Measurements from ENCODE around the gene SNAPC2.

SNAPC2 gene

DNA sequence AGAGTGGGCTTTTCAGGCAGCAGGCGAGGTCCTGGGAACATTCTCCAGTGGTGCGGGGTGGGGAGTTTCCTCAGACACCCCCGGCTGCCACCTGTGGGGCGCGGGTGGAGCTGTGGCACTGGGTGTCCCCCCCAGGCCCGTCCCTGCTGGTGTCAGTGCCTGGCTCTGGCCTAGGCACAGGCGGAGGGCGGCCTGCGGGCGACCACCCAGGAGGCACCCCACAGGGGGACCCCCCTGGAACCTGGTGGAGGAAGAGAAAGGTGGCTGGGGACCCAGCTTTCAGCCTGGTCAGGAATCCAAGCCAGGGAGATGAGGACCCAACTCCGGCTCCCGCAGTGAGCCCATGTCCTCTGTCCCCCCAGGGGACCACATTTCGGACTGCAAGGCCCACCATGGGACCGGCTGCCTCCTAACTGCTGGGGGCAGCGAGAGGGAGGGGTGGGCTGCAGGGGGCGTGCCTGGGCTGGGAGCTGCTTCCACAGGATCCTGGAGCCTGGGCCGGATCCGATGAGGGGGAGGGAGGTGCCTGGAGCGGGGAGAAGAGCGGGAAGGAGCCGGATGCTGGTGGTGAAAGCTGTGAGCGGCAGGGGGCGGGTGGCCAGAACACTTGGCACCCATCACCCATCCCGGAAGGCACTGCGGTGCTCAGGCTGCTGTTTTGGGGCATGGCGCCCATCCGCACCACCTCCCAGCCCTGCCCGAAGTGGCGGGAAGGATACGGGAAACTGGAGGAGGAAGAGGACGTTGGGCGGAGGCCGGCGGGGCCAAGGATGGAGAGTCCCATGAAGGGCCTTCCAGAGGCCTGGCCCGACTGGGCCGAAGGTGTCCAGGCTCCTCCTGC, 11.3 kb downstream of the SNAPC2 start:
- no peak for TF ChIP-seq TARDBP (IDR thresholded peaks at IDR 0.05)
- TF ChIP-seq SP1 (IDR thresholded peaks at IDR 0.05) = no peak
- TF ChIP-seq CTBP1 (IDR thresholded peaks at IDR 0.05; ENCODE audit: borderline replicate concordance) = no peak
- POLR2A ChIA-PET = interaction anchor here (1.4 kb wide), 1 partner anchor 13 kb away, joined by 7 read pairs; the partner anchor contains the start of gene TIMM44
- DNase-seq (ENCODE audit: extremely low spot score) = no peak
- CTCF ChIA-PET = interaction anchor here (0.6 to 3.6 kb wide), 2 partner anchors 13 to 71 kb away, joined by 7 to 29 read pairs; partner anchors contain the start of gene TIMM44

DNA sequence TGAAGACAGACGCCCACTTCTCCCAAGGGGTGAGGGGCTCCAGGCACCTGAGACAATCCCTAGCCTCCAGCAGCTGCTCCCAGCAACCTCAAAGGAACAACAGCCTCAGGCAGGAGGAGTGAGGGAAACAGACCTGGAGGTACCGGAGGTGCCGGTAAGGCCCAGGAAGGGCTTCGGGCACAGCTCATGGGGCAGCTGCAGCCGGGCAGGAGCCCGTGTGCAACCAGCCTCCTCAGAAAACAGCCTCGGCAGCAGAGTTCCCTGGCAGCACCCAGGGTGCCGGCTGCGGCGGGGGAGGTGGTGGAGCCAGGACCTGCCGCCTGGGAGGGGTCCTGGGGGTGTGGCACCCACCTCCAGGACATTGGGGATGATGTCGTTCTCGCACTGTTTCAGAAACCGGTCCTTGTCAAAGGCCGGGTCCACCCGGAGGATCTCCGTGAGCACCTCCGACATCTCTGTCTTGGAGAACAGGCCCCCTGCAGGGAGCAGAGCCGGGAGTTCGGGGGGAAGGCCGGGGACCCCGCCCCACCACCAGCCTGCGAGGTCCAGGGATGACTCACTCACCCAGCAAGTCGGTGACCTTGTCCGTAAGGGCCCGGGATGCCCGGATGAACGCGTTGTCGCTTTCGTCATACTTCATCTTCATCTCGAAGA, 12.3 kb downstream of the SNAPC2 start:
- DNase-seq (ENCODE audit: extremely low spot score) = no peak
- no peak for TF ChIP-seq NFRKB (IDR thresholded peaks at IDR 0.05)
- TF ChIP-seq TARDBP (IDR thresholded peaks at IDR 0.05) = no peak
- no peak for TF ChIP-seq FOXK2 (IDR thresholded peaks at IDR 0.05)
- no peak for TF ChIP-seq SP1 (IDR thresholded peaks at IDR 0.05)
- no peak for TF ChIP-seq PKNOX1 (IDR thresholded peaks at IDR 0.05)
- TF ChIP-seq FOXA1 (IDR thresholded peaks at IDR 0.05) = no peak
- TF ChIP-seq L3MBTL2 (conservative IDR thresholded peaks at IDR 0.05) = no peak
- no peak for TF ChIP-seq ELF4 (IDR thresholded peaks at IDR 0.05)
- TF ChIP-seq ARNT (IDR thresholded peaks at IDR 0.05) = no peak
- no peak for TF ChIP-seq CTBP1 (IDR thresholded peaks at IDR 0.05; ENCODE audit: borderline replicate concordance)
- TF ChIP-seq HDGF (IDR thresholded peaks at IDR 0.05; ENCODE audit: borderline replicate concordance) = no peak
- no peak for TF ChIP-seq BHLHE40 (IDR thresholded peaks at IDR 0.05; ENCODE audit: borderline replicate concordance)
- TF ChIP-seq FOXM1 (IDR thresholded peaks at IDR 0.05; ENCODE audit: borderline replicate concordance) = no peak
- TF ChIP-seq LEF1 (IDR thresholded peaks at IDR 0.05; ENCODE audit: borderline replicate concordance) = no peak
- ChIA-PET CTCF (no interaction called here), POLR2A (interaction anchor here (1.4 kb wide), 1 partner anchor 12 kb away, joined by 7 read pairs; the partner anchor contains the start of gene TIMM44)

DNA sequence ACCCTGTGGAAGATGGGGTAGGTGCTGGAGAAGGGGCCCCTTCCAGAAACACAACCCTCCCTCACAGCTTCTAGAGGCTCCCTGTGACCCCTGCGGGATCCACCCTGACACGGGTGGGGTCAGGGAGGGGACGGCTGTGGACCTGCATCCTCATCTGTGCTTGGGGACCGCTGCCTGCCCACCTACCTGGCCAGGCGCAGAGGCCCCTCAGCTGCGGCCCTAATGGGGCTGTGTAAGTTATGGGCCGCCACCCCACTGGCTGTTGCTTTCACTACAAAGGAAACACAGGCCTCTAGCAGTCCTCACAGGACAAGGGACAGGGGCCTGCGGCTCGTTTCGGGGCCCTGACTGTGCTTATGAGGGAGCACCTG, 12.8 kb downstream of the SNAPC2 start:
- no peak for TF ChIP-seq FOXM1 (IDR thresholded peaks at IDR 0.05; ENCODE audit: borderline replicate concordance)
- no peak for TF ChIP-seq NFRKB (IDR thresholded peaks at IDR 0.05)
- TF ChIP-seq FOXK2 (IDR thresholded peaks at IDR 0.05) = no peak
- TF ChIP-seq PKNOX1 (IDR thresholded peaks at IDR 0.05) = no peak
- TF ChIP-seq FOXA1 (IDR thresholded peaks at IDR 0.05) = no peak
- TF ChIP-seq BHLHE40 (IDR thresholded peaks at IDR 0.05; ENCODE audit: borderline replicate concordance) = no peak
- TF ChIP-seq L3MBTL2 (conservative IDR thresholded peaks at IDR 0.05) = no peak
- TF ChIP-seq HDGF (IDR thresholded peaks at IDR 0.05; ENCODE audit: borderline replicate concordance) = no peak
- no peak for TF ChIP-seq ZNF384 (IDR thresholded peaks at IDR 0.05)
- no peak for TF ChIP-seq ARNT (IDR thresholded peaks at IDR 0.05)
- TF ChIP-seq CTBP1 (IDR thresholded peaks at IDR 0.05; ENCODE audit: borderline replicate concordance) = no peak
- no peak for TF ChIP-seq TARDBP (IDR thresholded peaks at IDR 0.05)
- DNase-seq (ENCODE audit: extremely low spot score) = no peak
- ChIA-PET CTCF (no interaction called here), POLR2A (no interaction called here)

DNA sequence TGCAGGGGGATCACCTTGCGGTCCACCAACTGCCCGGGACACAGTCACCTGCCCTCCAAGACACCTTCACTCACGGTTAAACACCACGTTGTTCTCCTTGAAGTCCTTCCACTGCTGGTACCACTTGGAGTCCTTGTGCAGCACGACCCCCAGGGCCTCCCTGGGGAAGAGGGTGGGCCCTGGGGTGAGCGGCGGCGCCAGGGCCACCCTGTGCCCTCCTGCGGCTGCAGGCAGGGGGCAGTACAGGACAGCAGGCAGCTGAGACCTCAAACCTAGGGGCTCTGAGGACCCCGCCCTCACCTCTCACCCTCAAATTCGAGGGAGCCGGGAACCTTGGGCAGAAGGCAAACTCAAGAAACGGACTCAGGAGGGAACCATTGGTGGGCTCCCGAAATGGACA, 13.3 kb downstream of the SNAPC2 start:
- no peak for DNase-seq (ENCODE audit: extremely low spot score)
- CTCF ChIA-PET = no interaction called here
- TF ChIP-seq ELF4 (IDR thresholded peaks at IDR 0.05) (no peak), FOXA1 (IDR thresholded peaks at IDR 0.05) (no peak), HDGF (IDR thresholded peaks at IDR 0.05; ENCODE audit: borderline replicate concordance) (no peak), BHLHE40 (IDR thresholded peaks at IDR 0.05; ENCODE audit: borderline replicate concordance) (no peak), NFRKB (IDR thresholded peaks at IDR 0.05) (no peak), SUZ12 (IDR thresholded peaks at IDR 0.05) (no peak), PKNOX1 (IDR thresholded peaks at IDR 0.05) (no peak), FOXM1 (IDR thresholded peaks at IDR 0.05; ENCODE audit: borderline replicate concordance) (no peak), ARNT (IDR thresholded peaks at IDR 0.05) (no peak)
- POLR2A ChIA-PET = no interaction called here

DNA sequence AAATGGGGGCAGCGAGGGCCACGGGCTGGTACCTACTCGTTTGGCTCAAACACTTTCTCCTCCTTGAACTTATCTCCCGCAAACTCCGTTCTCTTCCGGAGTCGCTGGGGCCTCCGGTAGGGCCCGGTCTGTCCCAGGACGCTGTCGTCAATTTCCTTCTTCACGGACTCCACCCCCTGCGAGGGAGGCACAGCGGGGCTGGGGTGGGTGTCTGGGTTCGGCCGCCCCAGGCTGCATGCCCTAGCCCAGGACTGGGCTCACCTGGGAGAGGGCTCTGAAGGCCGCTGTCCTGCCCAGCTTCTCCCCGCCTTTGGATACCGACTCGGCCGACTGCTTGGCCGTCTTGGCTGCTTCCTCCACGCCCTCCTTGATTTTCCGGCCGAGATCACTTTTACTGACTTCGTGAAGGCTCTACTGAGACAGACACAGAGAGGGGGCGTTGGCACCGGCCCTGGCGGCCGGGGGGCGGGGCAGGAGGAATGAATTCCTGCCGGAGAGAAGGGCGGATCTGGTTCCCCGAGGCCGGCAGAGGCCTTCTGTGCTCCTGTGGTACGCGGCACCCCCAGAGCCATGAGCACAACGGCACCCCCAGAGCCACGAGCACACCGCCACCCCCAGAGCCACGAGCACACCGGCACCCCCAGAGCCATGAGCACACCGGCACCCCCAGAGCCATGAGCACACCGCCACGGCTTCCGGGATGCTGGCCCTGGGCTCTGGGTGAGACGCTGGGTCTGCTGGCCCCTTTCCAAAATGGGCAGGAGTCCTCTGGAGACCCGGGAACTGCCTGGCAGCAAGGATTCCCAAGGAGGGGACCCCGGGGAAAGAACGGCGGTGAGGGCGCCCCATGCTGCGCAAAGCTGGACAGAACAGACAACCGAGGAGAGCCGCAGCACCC, 13.9 kb downstream of the SNAPC2 start:
- ChIA-PET POLR2A (no interaction called here), CTCF (no interaction called here)
- DNase-seq (ENCODE audit: extremely low spot score) = no peak
- no peak for TF ChIP-seq CTBP1 (IDR thresholded peaks at IDR 0.05; ENCODE audit: borderline replicate concordance)
- no peak for TF ChIP-seq ELF4 (IDR thresholded peaks at IDR 0.05)

- ChIA-PET POLR2A (interaction anchor here (1.3 kb wide), 1 partner anchor 9 kb away, joined by 10 read pairs; the partner anchor contains the start of gene TIMM44), CTCF (no interaction called here)
- DNase-seq (ENCODE audit: extremely low spot score) = no peak
- no peak for TF ChIP-seq SP1 (IDR thresholded peaks at IDR 0.05)
- no peak for TF ChIP-seq NFRKB (IDR thresholded peaks at IDR 0.05)
- no peak for TF ChIP-seq PKNOX1 (IDR thresholded peaks at IDR 0.05)
- TF ChIP-seq ARNT (IDR thresholded peaks at IDR 0.05) = no peak
- no peak for TF ChIP-seq FOXA1 (IDR thresholded peaks at IDR 0.05)
- TF ChIP-seq TARDBP (IDR thresholded peaks at IDR 0.05) = no peak
- no peak for TF ChIP-seq ZNF384 (IDR thresholded peaks at IDR 0.05)
- TF ChIP-seq SUZ12 (IDR thresholded peaks at IDR 0.05) = no peak
- TF ChIP-seq HDGF (IDR thresholded peaks at IDR 0.05; ENCODE audit: borderline replicate concordance) = no peak
- no peak for TF ChIP-seq FOXM1 (IDR thresholded peaks at IDR 0.05; ENCODE audit: borderline replicate concordance)
- no peak for TF ChIP-seq BHLHE40 (IDR thresholded peaks at IDR 0.05; ENCODE audit: borderline replicate concordance)
- no peak for TF ChIP-seq FOXK2 (IDR thresholded peaks at IDR 0.05)
- no peak for TF ChIP-seq LEF1 (IDR thresholded peaks at IDR 0.05; ENCODE audit: borderline replicate concordance)
- no peak for TF ChIP-seq CTBP1 (IDR thresholded peaks at IDR 0.05; ENCODE audit: borderline replicate concordance)
- no peak for TF ChIP-seq L3MBTL2 (conservative IDR thresholded peaks at IDR 0.05)
These were observed 14.6 kb downstream of the SNAPC2 start for GRCh38 chr19:7934766-7935165.

Data from HEK293T (cell line).